ENCODE data around the gene TSSC4.

TSSC4 gene

GRCh38 chr11:2402106-2402505 lies 1.6 kb downstream of the TSSC4 start:
- DNase-seq = no peak

GRCh38 chr11:2402890-2403645 lies 2.5 kb downstream of the TSSC4 start:
- DNase-seq = no peak

DNA sequence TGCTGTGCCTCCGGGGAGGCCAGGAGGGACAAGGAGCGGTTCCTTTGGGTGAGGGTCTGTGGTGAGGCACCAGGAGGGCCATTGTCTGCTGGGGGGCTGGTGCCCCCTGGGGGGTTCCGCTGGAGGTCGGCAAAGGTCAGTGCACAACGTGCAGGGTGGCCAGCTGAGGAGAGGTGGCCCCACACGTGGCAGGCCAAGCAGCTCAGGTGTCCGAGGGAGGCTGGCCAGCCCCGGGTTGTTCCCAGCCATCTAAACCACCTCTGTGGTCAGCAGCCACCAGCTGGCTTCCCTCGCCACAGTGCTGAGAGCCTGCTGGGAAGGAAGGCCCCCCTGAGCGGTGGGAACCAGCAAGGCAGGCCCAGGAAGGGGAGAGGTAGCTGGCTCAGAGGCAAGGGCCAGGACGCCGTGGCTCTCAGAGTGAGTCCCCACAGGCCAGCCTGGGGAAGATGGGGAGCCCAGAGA lies 4.2 kb downstream of the TSSC4 start:
- DNase-seq = no peak

DNA sequence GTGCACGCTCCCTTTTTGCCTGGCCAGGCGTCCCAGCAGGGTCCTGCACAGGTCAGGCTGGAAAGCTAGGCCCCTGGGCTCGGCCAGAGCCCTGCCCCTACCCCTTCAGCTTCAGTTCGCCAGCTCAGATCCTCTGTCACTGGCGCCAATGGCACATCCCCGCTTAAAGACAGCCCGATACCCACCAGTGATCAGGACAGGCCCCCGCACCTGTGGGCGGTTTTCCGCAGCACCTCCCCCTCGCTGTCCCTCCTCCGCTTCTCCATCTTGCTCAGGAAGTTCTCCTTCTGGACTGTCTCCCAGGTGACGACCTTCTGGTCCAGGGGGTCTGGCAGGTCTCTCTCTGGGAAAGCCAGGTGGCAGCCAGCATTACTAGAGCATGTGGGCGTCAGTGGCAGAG lies 5.9 kb downstream of the TSSC4 start:
- DNase-seq = no peak

DNA sequence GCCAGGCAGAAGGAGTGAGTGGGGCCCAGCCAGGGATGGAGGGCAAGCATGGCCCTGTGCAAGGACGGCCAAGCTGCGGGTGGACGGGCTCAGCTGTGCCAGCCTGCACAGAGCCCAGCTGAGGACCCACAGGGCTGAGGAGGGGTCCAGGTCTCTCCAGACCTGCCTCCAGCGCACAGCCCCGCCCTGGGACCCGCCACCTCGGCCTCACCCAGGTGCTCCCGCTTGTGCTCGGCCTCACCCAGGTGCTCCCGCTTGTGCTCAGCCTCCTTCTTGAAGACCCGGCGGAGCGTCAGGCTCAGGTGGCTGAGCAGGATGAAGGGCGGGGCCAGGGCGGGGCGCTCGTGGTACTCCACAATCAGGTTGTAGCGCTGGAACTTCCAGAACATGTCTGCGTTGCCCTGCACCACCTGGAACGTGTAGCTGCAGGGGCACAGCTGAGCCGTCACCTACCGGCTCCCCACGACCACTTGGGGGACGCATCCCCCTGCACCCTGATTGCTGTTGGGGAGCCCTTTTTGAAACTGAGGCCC lies 6.4 kb downstream of the TSSC4 start:
- no peak for DNase-seq

GRCh38 chr11:2408671-2409070 lies 8.1 kb downstream of the TSSC4 start:
- no peak for DNase-seq

- no peak for DNase-seq
These were observed 8.6 kb downstream of the TSSC4 start for GRCh38 chr11:2409126-2409525.

DNA sequence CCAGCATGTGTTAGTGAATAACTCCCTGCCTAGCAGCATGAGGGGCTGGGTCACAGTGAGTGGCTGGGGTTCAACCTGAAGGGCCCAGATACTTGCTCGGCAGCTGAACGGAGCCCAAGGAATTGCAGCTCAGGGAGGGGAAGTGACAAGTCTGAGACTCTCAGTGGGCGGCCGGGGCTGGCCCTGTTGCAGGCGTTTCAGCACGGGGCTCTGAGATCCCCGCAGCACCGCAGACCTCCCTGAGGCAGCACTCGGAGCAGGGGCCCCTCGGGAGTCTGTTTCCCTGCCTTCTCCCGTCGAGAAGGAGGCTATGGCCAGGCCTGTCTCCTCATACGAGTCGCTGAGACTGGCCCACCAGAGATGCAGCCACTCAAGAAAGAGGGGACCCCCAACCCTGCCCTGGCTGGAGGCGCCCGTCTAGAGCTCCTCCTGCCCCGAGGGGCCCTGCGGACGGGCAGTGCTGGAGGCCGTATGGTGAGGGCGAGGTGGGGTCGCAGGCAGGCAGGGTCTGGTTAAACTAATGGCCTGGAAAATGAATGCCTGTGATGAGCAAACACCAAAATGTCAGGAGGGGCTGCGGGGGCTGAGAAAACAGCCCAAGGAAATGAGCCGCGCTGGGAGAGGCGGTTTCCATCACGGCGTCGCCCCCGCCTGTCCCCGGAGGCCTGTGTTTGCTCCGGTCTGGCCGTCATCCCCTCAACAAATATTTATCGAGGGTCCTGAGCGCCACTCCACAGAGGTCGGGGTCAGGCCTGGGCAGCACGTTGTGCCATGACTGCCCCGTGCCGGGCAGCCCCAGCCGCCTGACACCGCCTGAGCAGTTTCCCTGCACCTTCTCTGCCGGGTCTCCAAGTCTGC lies 9.3 kb downstream of the TSSC4 start:
- no peak for DNase-seq

GRCh38 chr11:2410616-2411015 lies 10.1 kb downstream of the TSSC4 start:
- no peak for DNase-seq

DNA sequence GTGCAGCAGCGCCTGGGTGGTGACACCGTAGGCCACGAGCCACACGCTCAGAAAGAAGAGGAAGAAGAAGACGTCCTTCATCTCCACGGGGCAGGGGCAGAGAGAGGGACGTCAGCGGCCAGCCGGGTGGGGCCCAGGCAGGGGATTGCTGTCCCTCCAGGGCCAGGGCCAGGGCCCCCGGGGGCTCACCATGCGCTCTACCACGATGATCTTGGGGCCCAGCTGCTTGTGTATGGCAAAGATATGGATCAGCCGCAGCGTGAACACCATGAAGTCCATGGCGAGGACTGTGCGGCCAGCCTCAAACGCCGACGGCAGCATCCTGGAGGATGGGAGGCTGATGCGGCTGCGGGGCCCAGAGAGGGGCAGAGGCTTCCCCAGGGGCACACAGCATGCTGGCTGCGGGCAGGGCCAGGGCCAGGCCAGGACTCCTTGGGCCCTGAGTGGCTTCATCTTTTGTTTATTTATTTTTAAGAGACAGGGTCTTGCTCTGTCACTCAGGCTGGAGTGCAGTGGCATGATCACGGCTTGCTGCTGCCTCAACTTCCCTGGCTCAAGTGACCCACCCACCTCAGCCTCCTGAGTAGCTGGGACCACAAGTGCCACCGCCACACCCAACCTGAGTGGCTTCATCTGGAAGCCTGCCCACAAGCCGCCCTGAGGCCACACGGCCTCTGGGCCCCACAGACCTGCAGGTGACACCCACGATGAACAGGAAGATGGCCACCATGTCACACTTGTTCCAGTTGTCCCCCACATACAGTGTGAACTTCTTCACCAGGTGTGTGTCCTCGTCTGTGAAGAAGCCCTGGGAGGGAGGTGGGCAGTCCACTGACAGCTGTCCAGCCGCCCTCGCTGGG lies 11.1 kb downstream of the TSSC4 start:
- no peak for DNase-seq

DNA sequence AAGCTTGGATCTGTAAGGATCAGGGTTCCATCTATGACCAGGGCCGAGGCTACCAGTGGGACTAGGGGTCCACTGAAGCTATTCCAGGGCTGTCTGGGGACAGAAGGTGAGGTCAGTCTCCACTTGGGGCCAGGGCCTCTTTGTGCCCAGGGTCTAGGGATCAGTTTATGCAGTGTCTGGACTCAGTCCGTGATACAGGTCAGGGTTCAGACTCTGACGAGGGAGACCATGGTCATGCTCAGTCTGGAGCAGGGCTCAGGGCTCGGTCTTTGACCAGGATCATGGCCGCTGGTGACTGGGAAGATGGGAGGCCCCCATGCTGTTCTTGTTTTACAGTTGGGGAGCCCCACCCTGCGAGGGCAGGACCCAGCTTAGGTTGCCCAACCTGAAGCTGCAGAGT lies 11.8 kb downstream of the TSSC4 start:
- DNase-seq = no peak

GRCh38 chr11:2413742-2414579 lies 13.4 kb downstream of the TSSC4 start:
- no peak for DNase-seq

GRCh38 chr11:2414616-2415015 lies 14.1 kb downstream of the TSSC4 start:
- no peak for DNase-seq

- no peak for DNase-seq
These were observed 14.6 kb downstream of the TSSC4 start for GRCh38 chr11:2415171-2415570.

GRCh38 chr11:2415601-2416380 lies 15.2 kb downstream of the TSSC4 start:
- no peak for DNase-seq

- DNase-seq = no peak
These were observed 16.2 kb downstream of the TSSC4 start for GRCh38 chr11:2416765-2417164.

DNA sequence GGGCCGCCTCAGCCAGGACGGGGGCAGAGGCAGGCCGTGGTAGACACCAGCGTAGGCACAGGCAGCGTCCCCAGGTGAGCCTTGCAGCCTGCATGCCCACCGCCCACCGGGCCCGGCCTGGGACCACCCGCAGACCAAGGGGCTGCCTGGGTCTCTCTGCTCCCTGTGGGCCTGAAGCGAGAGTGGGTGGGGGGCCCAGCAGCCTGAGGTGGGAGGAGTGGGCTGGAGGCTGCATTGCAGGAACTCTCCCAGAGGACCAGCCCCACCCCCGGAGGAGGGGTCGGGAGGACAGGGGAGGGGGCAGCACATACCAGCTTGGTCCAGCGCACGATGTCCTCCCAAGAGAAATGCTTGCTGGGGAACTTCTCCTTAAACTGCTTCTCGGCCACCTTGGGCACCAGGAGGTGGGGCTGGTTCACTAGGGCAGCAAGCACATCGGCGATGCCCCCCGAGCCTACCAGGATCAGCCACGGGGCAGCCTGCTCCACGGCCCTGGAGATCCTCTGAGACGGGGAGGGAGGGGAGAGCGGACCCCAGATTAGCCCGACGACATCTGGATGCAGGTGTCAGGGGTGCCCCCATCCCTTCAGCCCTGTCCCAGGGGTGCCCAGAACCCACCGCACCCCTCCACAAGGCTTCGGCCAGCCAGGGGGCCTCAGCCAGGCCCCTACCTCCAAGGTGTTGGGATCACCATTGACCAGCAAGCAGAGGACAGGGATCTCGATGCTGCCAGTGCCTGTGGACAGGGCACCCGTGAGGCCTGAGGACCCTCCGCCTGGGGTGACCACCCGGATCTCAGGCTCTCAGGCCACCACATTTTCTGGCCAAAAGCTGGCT lies 17.5 kb downstream of the TSSC4 start:
- no peak for DNase-seq

DNA sequence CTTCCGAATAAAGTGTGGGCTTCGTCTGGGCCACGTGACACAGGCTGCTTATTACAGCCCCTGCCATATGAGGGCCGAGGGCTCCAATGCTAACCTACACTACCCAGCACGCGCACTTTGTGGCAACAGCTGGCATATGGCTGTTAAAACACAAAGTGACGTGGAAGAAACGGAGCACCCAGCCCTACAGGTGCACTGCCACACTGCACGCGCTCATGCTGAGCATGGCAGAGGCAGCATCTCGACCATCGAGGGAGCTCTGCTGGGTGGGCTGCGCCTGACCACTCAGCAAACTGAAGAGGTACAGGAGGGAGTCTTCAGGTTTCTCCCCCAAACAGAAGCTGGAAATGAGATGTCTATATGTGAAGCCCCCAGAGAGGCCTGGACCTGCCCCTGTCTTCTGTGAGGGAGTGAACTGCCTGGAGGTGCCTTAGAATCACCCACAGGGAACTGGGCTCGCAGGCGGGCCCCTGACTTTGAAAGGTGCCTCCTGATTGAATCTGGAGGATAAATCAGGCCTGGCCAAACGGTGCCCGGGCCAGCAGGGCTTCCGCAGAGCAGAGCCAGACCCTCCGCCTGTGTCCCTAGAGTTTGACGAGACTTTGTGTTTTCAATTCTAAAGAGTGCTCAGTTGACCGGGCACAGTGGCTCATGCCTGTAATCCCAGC lies 18.3 kb downstream of the TSSC4 start:
- no peak for DNase-seq

Measured in stimulated activated CD4-positive, alpha-beta T cell treated with anti-CD3 and anti-CD28 coated beads, Interleukin-4, amount 100 ng/mL, for 4 hours (primary cell).